DMS53 treated with DMSO at 0.1 percent for 48 hours (cell line): ENCODE measurements around the gene GOLIM4.
"Not testable (repeated sequence)": the region's sequence is repeated elsewhere in the genome, so short reads cannot be mapped to it uniquely, and the experiment has no call there.

Experiments used
- DNase-seq: peaks from one replicate; lab custom pipeline; 2025; ENCODE audit not compliant: unreplicated experiment; lab: John Stamatoyannopoulos, UW

GOLIM4 gene

DNA sequence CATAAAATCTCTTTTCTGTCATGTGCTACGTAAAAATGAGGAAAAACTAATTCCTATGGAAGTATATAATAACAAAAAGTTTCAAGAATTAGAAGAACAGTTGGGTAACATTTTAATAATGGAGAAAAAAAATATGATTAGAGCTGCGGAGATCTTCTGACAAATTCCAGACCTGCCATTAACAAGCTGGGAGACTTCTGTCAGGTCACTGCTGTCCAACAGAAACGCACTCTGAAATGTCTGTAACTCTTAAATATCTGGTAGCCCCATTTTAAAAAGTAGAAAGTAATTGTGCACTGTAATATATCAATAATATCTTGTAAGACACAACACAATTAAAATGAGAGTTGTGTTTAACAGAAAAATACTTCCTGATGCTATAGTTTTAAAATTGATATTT lies 15.7 kb downstream of the GOLIM4 start:
- DNase-seq, result no peak

DNA sequence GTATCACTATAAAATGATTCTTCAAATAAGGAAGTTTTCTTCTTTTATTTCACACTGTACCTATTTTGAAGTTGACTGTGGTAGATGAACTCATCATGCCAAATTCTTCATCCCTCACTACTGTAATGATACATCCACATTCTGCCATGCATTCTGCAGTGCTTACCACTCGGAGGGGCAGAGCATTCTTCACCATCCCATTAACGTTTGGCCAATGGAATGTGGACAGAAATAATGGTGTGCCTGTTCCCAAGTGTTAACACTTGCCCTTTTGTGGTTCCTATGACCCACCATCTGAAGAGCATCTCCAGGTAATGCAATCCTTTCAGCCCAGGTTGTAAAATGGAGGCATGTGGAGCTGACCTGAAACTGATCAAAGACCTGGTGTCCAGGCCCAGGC lies 18.6 kb downstream of the GOLIM4 start:
- no peak for DNase-seq

DNA sequence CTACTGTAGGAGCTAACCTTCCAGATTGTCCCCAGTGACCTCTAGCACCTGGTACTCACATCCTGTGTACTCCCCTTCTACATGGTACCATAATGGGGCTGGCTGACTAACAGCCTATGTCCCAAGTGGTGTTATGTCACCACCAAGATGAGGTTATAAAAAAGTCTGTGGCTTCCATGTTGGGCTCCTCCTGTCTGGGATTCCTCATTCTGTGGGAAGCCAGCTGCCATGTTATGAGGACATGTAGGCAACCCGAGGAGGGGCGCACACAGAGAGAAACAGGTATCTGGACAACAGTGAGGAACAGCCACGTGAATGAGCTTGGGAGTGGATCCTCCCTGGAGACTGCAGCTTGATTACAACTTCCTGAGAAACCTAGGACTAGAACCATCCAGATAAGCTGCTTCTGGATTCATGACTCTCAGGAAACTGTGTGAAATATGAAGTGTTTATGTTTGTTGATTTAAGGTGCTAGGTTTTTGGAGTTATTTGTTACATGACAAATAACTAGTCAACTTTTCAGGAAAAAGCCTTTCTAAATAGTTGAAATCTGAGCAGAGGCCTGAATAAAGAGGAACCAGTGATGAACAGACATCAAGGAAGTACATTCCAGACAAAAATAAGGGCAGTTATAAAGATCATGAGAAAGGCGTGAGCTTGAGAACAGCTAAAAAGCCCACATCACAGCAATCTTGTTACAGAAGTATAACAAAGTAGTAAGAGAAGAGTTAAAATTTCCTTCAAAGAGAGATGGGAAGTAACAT lies 21.7 kb downstream of the GOLIM4 start:
- DNase-seq, result no peak

DNA sequence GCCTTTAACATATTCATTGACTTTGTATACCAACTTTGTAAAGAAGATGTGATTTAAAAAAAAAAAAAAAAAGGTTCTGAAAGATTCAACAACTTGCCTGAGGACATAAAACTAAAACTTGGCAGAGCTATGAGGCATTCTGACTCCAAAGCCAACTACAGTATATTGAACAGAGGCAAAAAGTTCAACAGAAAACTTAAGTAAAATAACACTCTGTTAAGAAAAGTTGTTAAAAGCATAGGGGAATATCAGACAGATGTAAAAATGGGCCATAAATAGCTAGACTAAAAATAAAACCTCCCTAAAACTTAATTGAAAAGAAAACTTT lies 23.4 kb downstream of the GOLIM4 start:
- no peak for DNase-seq

DNA sequence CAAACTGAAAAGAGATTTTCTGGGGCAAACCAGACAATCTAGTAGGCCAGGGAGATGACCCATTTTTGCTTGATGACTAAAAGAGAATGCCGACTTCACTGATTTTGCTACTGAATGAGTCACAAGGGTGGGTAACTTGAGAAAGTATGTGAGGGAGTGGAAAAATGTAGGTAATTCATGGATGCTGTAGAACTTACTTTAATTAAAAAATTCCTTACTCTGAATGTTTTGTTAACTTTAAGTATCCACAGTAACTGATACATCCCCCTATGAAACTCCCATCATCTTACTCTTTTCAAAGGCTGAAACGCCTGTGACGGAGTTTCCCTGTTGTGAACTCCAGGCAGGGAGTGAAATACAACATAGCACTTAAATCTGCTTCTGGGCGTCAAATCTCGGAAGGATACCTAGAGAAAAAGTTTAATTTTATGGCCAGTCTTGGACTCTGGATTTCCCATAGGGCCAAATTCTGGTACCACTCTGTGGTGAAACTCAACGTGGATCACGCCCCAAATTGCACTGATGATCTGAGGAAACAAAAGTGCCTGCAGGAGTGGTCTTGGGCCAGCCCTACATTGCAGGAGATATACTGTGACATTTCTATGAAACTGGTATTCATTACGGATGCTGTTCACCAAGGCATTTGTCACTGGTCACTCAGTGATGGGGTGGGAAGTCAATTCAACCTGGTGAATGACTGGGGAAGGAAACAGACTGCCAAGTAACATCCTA lies 24.0 kb downstream of the GOLIM4 start:
- no peak for DNase-seq

DNA sequence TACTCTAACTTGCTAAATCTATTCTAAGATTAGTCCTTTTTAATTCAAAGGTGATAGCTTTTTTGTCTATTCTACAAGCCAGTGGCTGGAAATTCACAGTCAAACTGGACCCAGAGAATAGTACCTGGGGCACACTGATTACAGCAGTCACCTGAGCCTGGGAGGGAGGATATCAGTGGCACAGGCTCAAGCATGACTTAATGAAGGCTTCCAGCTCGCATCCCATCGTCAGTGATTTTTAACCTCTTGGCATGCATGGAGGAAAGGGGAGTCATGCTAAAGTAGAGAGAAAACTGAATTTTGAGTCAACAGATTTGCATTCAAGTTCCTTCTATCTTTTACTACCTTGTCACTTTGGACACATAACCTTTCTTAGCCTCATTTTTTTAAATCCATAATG lies 24.8 kb downstream of the GOLIM4 start:
- no peak for DNase-seq

DNA sequence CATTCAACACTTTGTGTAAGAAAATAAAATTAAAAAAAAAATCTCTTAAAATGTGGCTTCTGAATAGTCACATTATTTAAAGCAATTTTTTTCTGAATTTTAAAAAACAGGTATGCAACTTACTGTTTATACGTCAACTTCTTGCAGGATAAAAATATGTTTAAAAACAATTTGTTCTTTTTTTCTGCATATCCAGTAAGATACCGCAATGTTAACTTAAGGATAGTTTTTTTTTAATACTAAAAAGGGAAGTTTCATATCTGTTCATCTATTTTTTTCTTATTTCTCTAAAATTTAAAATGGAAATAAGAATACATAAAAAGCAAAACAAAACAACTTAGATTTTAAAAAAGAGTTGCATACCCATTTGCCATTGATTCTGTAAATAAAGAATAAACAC lies 27.4 kb downstream of the GOLIM4 start:
- no peak for DNase-seq

DNA sequence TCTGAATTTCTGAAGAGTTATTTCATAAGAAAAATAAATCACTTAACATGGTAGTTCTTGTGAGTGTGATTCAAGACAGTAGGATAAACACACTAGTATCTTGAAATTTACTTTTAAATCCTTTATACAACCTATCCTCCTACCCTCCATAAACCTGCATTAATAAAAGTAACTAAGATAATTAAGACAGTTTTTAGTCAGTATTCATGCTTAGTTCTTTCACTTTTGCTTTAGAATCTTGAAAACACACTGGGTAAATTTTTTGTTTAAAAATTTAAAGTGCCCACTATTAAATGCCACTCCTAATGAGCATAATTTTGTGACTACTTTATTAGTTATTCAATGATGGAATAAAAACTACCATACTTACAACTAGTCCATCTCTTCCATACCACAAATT lies 28.8 kb downstream of the GOLIM4 start:
- no peak for DNase-seq

DNA sequence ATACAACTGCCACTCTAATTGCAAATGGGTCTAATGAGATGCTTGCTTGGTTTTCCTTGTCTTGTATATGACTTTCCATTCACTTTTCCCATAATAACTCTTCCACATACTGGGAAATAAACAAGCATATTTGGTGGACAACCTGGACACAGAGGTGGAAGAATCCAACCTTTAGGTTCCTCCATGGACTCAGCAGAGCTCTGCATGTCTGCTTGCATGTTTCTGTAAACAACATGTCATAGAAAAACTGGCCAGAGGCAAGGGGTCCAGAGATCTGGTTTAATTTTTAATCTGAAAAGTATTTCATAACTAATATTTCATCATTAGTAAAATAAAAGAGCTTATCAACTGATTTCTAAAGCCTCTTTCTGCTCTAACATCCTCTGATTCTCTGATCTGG lies 30.2 kb downstream of the GOLIM4 start:
- DNase-seq, result no peak

DNA sequence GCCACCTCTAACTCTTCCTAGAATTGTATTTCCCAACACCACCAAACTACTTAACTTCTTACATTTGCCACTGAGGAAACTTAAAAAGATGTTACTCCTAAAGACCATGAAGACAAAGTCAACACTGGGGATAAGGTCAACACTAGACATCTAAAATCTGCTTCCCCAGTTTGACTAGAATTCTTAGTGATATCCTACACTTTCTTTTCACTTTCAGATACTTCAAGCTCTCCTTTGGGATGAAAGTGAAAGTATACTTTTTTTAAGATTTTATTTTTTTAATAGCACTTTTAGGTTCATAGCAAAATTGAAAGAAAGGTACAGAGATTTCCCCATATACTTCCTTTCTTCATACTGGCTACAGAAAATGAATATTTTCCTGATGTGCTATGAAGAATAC lies 32.6 kb downstream of the GOLIM4 start:
- no peak for DNase-seq

DNA sequence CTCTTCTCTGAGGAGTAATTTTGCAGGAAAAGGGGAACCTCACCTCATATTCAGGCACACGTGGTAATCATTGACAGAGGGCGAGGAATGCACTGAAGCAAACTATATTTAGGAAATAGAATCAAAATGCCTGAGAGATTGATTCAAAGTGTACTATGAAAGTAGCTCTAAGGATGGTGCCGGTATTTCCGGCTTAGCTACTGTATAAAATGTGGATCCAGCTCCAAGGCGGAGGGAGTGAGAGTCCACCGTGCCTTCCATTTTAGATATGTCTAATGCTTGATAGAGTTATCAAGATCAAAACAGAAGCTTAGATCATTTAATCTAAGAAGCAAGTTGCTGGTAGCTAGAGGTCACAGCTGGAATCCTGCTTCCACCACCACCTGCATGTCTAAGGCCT lies 33.0 kb downstream of the GOLIM4 start:
- DNase-seq, result no peak

DNA sequence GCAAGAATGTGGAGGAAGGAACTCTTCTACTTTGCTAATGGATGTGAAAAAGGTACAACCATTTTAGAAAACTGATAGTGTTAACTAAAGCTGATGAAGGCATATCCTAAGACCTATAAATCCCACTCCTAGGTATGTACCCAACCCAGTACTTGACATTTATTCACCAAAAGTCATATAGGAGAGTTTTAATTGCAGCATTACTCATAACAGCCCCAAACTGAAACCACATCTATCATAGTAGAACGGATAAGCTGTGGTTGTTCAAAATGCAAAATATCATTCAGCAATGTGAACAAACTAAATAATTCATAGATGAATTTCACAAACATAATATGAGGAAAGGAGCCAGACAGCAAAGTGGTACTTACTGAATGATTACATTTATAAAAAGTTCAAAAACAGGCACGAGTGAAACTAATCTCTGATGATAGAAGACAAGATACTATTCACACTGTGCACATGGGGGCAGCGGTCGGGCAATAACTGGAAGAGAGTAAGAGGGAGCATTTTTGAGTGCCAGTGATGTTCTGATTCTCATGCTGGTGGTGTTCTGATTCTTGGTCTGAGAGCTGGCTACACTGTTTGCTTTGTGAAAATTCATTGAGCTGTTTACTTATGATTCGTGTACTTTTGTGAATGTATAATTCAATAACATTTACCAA lies 34.3 kb downstream of the GOLIM4 start:
- no peak for DNase-seq

DNA sequence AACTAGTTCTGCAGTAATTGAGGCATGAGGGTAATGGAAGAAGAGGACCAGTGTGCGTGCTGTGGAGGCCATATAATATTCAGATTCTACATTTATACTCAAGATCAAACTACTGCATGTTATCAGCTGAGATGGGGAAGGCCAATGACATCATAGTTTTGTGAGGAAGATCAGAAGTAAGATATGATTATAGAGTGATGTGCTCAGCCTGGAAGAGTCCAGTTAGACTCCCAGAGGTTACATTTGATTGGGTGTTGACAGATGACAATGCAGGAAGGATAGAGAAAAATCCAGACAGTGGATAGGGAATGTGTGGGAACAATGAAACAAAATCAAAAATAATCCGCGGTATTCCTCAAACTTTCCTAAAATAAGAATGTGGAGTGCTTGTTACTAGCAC lies 35.4 kb downstream of the GOLIM4 start:
- DNase-seq, result no peak

DNA sequence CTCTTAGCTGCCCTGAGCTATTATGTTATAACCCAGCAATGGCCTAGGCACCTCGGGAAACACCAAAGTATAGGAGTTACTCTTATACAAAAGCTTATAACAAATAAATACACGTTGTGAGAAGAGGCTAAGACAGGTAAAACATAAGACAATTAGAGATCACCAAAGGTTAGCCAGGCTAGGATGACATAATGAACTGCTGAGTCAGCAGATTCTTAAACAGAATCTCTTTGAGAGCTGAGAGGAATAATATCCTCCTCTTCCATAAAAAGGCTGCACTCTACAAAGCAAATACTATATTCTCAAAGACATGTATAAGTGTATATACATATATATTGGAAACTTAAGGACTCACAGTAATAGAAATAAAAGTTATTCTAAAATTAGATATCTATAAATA lies 37.2 kb downstream of the GOLIM4 start:
- no peak for DNase-seq

DNA sequence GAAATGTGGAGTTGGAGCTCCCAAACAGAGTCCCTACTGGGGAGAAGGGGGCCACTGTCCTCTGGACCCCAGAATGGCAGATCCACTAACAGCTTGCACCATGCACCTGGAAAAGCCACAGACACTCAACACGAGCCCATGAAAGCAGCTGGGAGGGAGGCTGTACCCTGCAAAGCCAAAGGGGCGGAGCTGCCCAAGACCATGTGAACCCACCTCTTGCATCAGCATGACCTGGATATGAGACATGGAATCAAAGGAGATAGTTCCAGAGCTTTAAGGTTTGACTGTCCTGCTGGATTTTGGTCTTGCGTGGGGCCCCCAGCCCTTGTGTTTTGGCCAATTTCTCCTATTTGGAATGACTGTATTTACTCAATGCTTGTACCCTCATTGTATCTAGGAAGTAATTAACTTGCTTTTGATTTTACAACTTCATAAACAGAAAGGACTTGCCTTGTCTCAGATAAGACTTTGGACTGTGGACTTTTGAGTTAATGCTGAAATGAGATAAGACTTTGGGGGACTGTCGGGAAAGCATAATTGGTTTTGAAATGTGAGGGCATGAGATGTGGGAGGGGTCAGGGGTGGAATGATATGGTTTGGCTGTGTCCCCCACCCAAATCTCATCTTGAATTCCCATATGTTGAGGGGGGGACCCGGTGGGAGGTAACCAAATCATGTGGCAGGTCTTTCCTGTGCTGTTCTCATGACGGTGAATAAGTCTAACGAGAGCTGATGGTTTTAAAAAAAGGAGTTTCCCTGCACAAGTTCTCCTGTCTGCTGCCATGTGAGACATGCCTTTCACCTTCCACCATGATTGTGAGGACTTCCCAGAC lies 39.1 kb downstream of the GOLIM4 start:
- not testable (repeated sequence) for DNase-seq

DNA sequence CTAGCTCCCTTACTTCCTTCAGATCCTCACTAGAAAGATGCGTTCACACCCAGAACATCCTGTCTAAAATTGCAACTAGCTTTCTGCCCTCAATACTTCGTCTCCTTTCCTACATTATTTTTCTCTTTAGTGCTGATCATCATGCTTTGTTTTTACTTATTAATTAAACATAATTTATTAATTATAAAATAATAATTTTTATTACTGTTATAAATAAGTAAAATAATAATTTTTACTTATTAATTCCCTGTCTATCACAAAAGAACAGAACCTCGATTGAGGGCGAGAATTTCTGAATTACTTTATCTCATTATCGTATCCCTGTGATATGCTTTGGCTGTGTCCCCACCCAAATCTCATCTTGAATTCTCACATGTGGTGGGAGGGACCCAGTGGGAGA lies 41.3 kb downstream of the GOLIM4 start:
- DNase-seq, result no peak

DNA sequence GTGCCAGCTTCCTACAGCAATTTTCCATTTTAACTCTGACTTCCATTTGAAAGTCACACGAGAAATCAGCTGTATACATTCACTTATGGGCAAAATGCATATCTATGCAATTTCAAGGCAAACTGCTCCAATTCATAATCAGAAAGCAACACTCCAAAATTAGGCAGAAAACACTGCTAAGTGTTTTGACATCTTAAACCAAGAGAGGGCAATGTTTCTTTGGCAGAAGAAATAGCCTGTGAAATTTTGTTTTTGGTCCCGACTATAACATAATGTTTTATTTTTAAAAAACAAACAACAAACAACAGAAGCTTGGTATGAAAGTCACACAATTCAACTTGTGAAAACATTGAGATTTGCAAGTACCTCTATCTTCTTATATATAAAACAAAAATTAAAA lies 42.6 kb downstream of the GOLIM4 start:
- no peak for DNase-seq

DNA sequence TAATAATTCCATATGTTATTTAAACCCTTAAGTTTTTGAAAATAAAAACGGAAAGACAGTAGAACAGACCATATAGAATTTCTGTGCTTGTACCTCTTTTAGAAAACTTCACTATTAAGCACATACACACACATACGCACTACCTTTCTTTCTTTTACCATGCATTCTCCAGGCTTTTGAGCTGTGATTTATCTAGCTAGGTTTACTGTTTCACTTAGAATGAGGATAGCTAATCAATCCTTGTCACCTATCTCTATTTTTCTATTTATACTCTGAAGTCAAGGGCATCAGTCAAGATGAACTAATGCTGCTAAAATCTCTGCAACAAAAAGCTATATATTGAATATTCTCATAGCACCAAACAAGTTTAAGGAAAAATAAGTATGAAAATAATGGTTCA lies 43.2 kb downstream of the GOLIM4 start:
- DNase-seq, result no peak

DNA sequence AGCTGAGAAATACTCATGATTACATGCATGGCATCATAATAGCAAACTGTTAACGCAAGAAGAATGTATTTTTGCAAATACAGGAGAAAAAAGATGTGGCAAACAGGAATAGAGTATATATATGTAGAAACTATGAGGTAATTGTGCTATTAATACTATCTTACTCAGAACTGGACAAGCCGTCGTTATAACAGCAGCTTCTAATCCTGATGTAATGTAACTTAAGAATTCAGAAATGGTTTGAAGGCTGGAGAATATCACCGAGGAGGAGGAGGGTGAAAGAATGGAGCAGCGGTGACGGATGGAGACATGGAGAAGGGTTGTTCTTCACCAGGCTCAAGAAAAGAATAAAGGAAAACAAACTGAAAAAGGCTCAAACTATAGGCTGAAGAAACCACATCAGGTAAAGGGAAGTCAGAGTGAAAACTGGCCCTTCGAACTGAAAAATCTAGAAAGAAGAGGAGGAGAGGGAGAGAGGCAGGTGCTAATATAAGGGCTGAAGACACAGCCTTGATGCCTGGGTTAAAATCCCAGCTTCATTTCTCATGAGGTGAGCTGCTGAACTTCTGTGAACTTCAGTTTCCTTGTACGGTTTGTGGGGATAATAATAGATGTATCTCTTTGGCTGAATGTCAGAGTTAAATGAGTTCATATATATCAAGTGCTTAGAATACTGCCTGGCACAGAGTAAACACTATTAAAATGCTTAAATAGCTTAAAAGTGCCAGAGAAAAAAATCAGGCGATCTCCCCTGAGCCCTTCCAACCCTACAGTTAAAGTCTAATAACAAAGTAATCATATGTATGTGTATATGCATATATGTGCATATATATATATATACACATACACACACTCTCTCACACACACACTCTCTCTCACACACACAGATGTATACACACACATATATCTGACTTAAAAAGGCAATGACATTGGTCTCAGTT lies 43.9 kb downstream of the GOLIM4 start:
- no peak for DNase-seq

DNA sequence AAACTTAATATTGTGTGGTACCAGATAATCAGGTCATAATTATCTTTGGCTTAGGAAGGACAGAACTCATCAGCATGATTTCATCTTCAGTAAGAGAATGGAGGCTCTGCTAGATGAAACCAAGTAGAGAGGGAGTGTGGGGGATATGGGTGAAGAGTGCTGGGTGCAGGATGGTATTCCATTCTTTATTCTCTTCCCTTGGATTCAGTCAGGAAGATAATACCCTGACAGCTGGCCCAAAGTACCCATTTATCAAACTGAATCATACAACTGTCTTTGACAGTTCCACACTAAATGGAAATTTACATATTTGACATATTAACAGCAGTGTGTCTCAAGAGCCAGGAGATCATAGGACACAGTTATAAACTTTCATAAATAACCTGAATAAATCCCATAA lies 44.7 kb downstream of the GOLIM4 start:
- DNase-seq, result no peak
